Esophagus squamous epithelium (tissue), 5 donors: Measurements from ENCODE around the gene RAD9A. TPM values are rescaled to one million over a fixed set of nuclear protein-coding genes. Genes with fewer than 3 reads are reported as not detected.

Experiments used
- DNase-seq: peaks from one replicate; lab custom pipeline; 2025; lab: John Stamatoyannopoulos, UW
- H3K27ac ChIP-seq, 4 donors: fragments of 200-600 bp; sonication (generic); one replicate each; pipeline ENCODE4 v1.5.1; 2016 to 2019; ENCODE audit warnings: mild to moderate bottlenecking in 1 of 4
- H3K27me3 ChIP-seq, 4 donors: fragments of 200-600 bp; sonication (generic); 1 replicate in 3 of 4; 2 replicates in 1 of 4; pipeline versions ENCODE4 v1.5.1 to v1.6.0; 2017 to 2021; ENCODE audit warnings: antibody characterized with exemption in 1 of 4
- H3K36me3 ChIP-seq, 3 donors: fragments of 200-600 bp; sonication (generic); one replicate each; pipeline ENCODE4 v1.5.1; 2016 to 2019
- H3K4me1 ChIP-seq, 3 donors: fragments of 200-600 bp; sonication (generic); one replicate each; pipeline ENCODE4 v1.5.1; 2017 to 2019
- H3K4me3 ChIP-seq, 4 donors: fragments of 200-600 bp; sonication (generic); 1 replicate in 3 of 4; 2 replicates in 1 of 4; pipeline ENCODE4 v1.5.1; 2016 to 2019; ENCODE audit warnings: mild to moderate bottlenecking in 2 of 4, moderate library complexity in 1 of 4
- H3K9me3 ChIP-seq, 3 donors: fragments of 200-600 bp; sonication (generic); one replicate each; pipeline ENCODE4 v1.5.1; 2016 to 2019
- POLR2A ChIP-seq, 4 donors: fragments of 450-650 bp; IDR thresholded peaks; one replicate each; pipeline ENCODE4 v1.6.1; 2017; ENCODE audit warnings: antibody characterized with exemption in 4 of 4, mild to moderate bottlenecking in 4 of 4, moderate library complexity in 3 of 4
- WGBS, 2 donors: methylation state at CpG; one replicate each; pipeline ENCODE4 v1.1.5; 2018; 5-methylcytosine and 5-hydroxymethylcytosine counted together
- intact Hi-C: fragments of 100-400 bp; cut with DNase I; formaldehyde crosslinking; loops from one replicate; pipeline ENCODE4 v1.15.0; 2022
- total RNA-seq, 4 donors: library from RNA; depleted of rRNA; stranded (reverse); fragments of >200 nt; gene quantifications; one replicate each; pipeline ENCODE4 v1.1.0, GENCODE V29; 2016
- TF ChIP-seq, protein P1 (sequence below), 6 experiments: fragments of 450-650 bp in 4 of 6; fragments of 200-600 bp in 2 of 6; sonication (generic) in 2 of 6; IDR thresholded peaks; one replicate each; pipeline ENCODE4 v1.5.1; 2016 to 2019; ENCODE audit warnings: antibody characterized with exemption in 6 of 6, mild to moderate bottlenecking in 4 of 6, moderate library complexity in 4 of 6
- donor health status: DM: yes; HTN: yes; CAD: no.

The RAD9A gene
- total RNA-seq, 4 donors from 2014 or later: 10.6 to 18.3 (median 12.7) TPM

DNA sequence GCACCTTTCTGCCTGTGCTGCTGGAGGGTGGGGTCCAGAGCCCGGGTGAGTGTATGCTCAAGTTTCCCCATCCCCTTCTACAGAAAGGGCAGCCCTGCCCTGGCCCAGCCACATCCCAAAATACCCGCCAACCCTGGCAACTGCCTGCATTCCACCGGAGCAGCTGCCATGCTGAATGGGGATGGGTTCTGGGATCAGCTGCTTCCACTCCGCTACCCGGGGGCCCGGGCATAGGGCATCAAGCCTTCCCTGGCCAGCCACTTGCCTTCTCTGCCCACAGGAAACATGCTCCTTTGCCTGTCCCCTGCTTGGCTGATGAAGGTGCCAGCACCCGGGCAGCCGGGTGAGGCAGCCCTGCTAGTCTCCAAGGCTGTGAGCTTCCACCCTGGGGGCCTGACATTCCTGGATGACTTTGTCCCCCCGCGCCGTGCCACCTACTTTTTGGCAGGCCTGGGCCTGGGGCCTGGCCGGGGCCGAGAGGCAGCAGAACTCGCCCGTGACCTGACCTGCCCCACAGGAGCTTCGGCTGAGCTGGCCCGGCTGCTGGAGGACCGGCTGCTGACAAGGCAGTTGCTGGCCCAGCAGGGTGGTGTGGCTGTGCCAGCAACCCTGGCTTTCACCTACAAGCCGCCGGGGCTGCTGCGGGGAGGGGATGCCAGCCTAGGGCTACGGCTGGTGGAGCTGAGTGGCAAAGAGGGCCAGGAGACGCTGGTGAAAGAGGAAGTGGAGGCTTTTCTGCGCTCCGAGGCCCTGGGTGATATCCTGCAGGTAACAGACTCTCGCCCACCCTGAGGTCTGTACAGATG, 26.9 kb downstream of the RAD9A start:
- Histone ChIP-seq H3K4me1 (peaks cover 42 to 84% (median 59%) of the 10 kb centered on the region in 3 donors), H3K36me3 (no peaks in the 10 kb centered on the region), H3K9me3 (no peaks in the 10 kb centered on the region), H3K4me3 (no peak overlapping the region), H3K27me3 (peaks cover 0 to 5% (median 0%) of the 10 kb centered on the region in 4 donors), H3K27ac (peak overlapping the region; percentile 4 to 62 (median 61))
- TF ChIP-seq, protein P1, sequence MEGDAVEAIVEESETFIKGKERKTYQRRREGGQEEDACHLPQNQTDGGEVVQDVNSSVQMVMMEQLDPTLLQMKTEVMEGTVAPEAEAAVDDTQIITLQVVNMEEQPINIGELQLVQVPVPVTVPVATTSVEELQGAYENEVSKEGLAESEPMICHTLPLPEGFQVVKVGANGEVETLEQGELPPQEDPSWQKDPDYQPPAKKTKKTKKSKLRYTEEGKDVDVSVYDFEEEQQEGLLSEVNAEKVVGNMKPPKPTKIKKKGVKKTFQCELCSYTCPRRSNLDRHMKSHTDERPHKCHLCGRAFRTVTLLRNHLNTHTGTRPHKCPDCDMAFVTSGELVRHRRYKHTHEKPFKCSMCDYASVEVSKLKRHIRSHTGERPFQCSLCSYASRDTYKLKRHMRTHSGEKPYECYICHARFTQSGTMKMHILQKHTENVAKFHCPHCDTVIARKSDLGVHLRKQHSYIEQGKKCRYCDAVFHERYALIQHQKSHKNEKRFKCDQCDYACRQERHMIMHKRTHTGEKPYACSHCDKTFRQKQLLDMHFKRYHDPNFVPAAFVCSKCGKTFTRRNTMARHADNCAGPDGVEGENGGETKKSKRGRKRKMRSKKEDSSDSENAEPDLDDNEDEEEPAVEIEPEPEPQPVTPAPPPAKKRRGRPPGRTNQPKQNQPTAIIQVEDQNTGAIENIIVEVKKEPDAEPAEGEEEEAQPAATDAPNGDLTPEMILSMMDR (IDR thresholded peaks at IDR 0.05): no peak
- TF ChIP-seq POLR2A (IDR thresholded peaks at IDR 0.05): no peak
- DNase-seq: no peak
- WGBS, 2 donors: 20 to 37% methylated on average over 2 to 12 of the region's 26 CpGs
- intact Hi-C loops: no loop called here

- no peak overlapping the region for H3K4me3 ChIP-seq
- no peak for DNase-seq
- no peaks in the 10 kb centered on the region for H3K36me3 ChIP-seq
- no peak for TF ChIP-seq POLR2A (IDR thresholded peaks at IDR 0.05)
- TF ChIP-seq, protein P1 (IDR thresholded peaks at IDR 0.05): no peak
- peak overlapping the region; percentile 4 to 97 (median 44) for H3K27ac ChIP-seq
- H3K27me3 ChIP-seq: peaks cover 0 to 5% (median 0%) of the 10 kb centered on the region in 4 donors
- no peaks in the 10 kb centered on the region for H3K9me3 ChIP-seq
- 71% methylated on average over 1 of the region's 21 CpGs; no CpG with 5 or more reads in 1 of the 2 donors for WGBS, 2 donors
- H3K4me1 ChIP-seq: peaks cover 42 to 84% (median 59%) of the 10 kb centered on the region in 3 donors
- intact Hi-C loops: no loop called here
Observed at GRCh38 chr11:67419325-67420049, 27.7 kb downstream of the RAD9A start.

- peaks cover 0 to 1% (median 0%) of the 10 kb centered on the region in 4 donors for H3K27me3 ChIP-seq
- no peaks in the 10 kb centered on the region for H3K36me3 ChIP-seq
- no peak for DNase-seq
- TF ChIP-seq POLR2A (IDR thresholded peaks at IDR 0.05): no peak
- TF ChIP-seq, protein P1 (IDR thresholded peaks at IDR 0.05): no peak
- H3K4me3 ChIP-seq: peak overlapping the region; percentile 50 to 89 (median 68)
- WGBS, 2 donors: 17% methylated on average over 2 to 3 of the region's 15 CpGs
- intact Hi-C loops: no loop called here
- H3K27ac ChIP-seq: peak overlapping the region; percentile 81 to 97 (median 90)
- peaks cover 38 to 78% (median 55%) of the 10 kb centered on the region in 3 donors for H3K4me1 ChIP-seq
- no peaks in the 10 kb centered on the region for H3K9me3 ChIP-seq
Observed at GRCh38 chr11:67420147-67420645, 28.4 kb downstream of the RAD9A start.

- peak; percentile 74 for DNase-seq
- 0% methylated on average over 4 of the region's 97 CpGs; no CpG with 5 or more reads in 1 of the 2 donors for WGBS, 2 donors
- no peaks in the 10 kb centered on the region for H3K27me3 ChIP-seq
- intact Hi-C loops: no loop called here
- H3K9me3 ChIP-seq: no peaks in the 10 kb centered on the region
- H3K4me3 ChIP-seq: peak overlapping the region; percentile 50 to 89 (median 68)
- peak in 2 of 4 donors; percentile 60 to 81 for TF ChIP-seq POLR2A (IDR thresholded peaks at IDR 0.05)
- TF ChIP-seq, protein P1 (IDR thresholded peaks at IDR 0.05): peak in 1 of 6 experiments; percentile 18
- peak overlapping the region; percentile 81 to 97 (median 90) for H3K27ac ChIP-seq
- peaks cover 32 to 72% (median 51%) of the 10 kb centered on the region in 3 donors for H3K4me1 ChIP-seq
- H3K36me3 ChIP-seq: no peaks in the 10 kb centered on the region
Observed at GRCh38 chr11:67420646-67421429, 29.1 kb downstream of the RAD9A start.
